Measurements from ENCODE around the gene HLA-DQA1.
"Not testable (repeated sequence)": the region's sequence is repeated elsewhere in the genome, so short reads cannot be mapped to it uniquely, and the experiment has no call there.

Gene HLA-DQA1

DNA sequence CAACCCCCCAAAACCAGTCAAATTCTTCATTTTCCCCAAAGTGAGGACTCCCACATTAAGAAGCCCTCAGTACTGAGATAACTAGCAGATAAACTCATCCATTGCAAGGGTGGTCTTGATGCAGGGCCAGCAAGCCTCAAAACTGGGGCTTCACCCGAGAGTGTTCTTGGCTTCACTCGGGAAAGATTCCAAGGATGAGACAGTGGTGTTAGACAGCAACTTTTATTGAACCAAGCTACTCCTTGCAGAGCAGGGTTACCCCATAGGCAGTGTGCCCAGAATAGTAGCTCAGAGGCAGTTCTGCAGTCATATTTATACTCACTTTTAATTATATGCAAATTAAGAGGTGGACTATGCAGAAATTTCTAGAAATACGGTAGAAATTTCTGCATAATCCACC, 15.8 kb upstream of the HLA-DQA1 start:
- DNase-seq (ENCODE audit: low read depth in 2 of 2, low spot score in 1 of 2) = no peak

DNA sequence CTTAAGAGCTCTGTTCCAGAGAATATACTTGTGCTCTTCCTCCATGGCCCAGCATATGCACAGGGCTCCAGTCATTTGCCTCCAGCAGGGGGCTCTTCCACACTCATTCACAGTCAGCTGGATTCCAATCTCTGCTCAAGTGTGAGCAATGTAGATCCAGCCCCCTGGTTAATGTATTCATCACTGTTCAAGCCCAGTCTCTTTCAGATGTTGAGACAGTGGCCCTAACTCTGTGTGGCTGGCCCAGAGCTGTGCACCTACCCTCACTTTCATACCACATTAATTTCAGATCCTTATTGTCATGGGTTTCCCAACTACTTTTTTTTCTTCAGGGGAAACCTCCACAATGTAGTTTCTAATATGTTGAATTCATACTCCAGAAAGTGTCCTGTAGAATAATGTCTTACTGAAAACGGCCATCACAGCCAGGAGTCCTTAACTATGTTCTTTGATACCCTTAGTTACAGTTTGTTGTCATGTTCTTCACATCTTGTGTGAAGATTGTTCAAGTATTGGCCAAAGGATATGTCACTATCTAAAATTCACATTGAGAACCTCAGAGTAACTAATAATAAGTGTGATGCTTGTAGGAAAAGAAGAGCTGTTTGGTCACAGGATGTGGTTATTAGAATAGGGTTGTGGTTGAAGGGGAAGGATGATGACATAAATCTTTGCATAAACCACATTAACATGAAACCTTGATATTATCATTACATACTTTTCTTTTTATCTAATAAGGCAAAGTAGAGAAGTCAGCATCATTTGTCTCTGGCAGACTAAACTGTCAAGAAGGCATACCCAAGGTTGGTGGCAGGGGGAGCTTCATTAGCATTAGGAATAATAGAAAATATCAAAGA, 14.4 kb upstream of the HLA-DQA1 start:
- no peak for DNase-seq (ENCODE audit: low read depth in 2 of 2, low spot score in 1 of 2)

DNA sequence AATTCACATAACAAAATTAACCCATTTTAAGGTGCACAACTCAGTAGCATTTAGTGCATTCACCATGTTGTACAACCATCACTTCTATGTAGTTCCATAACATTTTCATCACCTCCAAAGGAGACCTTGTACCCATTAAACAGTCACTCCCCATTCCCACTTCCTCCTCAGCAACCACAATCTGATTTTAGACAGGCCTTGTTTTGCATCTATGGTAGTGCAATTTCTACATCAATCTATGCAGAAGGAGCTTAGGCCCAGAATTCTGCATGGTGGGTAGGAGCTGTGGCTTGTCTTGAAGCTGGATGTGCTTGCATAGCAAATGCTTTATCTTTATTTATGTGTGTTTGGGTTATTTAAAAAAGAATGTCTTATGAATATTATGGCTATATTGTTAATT, 13.5 kb upstream of the HLA-DQA1 start:
- no peak for DNase-seq (ENCODE audit: low read depth in 2 of 2, low spot score in 1 of 2)

DNA sequence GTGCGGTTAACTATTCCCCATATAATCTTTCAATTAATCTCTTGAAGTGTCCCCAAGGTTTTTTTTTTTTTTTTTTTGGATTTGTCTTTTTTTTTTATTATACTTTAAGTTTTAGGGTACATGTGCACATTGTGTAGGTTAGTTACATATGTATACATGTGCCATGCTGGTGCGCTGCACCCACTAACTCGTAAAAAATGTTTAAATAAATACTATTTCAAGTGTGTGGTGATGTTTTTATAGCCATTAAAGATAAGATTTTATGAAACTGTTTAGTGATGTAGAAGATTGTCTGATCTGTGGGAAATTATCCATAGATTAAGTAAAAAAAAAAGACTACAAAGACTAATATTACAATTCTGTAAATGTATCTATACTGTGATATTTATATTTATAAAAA, 12.6 kb upstream of the HLA-DQA1 start:
- DNase-seq (ENCODE audit: low read depth in 2 of 2, low spot score in 1 of 2) = no peak

GRCh38 chr6:32625137-32625536, 12.1 kb upstream of the HLA-DQA1 start:
- DNase-seq (ENCODE audit: low read depth in 2 of 2, low spot score in 1 of 2) = no peak

GRCh38 chr6:32627249-32627648, 10.0 kb upstream of the HLA-DQA1 start:
- no peak for DNase-seq (ENCODE audit: low read depth in 2 of 2, low spot score in 1 of 2)

- no peak for DNase-seq (ENCODE audit: low read depth in 2 of 2, low spot score in 1 of 2)
Observed at GRCh38 chr6:32627831-32628230, 9.4 kb upstream of the HLA-DQA1 start.

DNA sequence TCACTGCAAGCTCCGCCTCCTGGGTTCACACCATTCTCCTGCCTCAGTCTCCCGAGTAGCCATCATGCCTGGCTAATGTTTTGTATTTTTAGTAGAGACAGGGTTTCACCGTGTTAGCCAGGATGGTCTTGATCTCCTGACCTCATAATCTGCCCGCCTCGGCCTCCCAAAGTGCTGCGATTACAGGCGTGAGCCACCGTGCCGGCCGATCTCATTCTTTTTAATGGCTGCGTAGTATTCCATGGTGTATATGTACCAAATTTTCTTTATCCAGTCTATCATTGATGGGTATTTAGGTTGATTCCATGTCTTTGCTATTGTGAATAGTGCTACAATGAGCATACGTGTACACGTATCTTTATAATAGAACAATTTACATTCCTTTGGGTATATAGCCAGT, 7.4 kb upstream of the HLA-DQA1 start:
- not testable (repeated sequence) for DNase-seq (ENCODE audit: low read depth in 2 of 2, low spot score in 1 of 2)

DNA sequence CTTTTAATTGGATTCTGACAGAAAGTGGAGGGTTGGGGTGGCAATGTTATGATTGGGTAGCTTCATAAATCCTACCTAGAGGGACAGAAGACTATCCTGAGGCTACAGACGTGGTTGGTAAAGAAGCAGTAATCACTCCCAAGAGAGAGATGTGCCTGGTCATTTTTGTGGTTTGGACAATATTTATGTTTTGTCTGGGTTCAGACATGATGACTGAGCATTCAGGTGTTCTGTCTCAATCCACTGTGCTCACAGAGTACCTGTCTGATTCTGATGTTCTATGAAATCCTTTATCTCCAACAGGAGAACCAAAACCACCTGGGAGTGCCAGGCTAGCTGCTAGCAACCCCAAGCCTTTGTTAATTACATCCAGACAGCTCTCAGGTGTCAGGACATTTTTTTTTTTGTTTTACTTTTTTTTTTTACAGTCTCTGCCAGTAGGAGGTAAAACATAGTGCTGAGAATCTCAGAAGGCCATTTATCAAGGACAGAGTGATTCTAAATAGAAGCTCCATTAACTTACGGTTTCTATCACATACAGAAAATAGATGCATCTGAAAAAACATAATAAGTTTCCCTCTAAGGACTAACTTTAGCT, 1.6 kb upstream of the HLA-DQA1 start:
- DNase-seq (ENCODE audit: low read depth in 2 of 2, low spot score in 1 of 2) = no peak

GRCh38 chr6:32637883-32638282, 677 bp downstream of the HLA-DQA1 start:
- no peak for DNase-seq (ENCODE audit: low read depth in 2 of 2, low spot score in 1 of 2)

- DNase-seq (ENCODE audit: low read depth in 2 of 2, low spot score in 1 of 2) = no peak
Observed at GRCh38 chr6:32638532-32639219, 1.5 kb downstream of the HLA-DQA1 start.

DNA sequence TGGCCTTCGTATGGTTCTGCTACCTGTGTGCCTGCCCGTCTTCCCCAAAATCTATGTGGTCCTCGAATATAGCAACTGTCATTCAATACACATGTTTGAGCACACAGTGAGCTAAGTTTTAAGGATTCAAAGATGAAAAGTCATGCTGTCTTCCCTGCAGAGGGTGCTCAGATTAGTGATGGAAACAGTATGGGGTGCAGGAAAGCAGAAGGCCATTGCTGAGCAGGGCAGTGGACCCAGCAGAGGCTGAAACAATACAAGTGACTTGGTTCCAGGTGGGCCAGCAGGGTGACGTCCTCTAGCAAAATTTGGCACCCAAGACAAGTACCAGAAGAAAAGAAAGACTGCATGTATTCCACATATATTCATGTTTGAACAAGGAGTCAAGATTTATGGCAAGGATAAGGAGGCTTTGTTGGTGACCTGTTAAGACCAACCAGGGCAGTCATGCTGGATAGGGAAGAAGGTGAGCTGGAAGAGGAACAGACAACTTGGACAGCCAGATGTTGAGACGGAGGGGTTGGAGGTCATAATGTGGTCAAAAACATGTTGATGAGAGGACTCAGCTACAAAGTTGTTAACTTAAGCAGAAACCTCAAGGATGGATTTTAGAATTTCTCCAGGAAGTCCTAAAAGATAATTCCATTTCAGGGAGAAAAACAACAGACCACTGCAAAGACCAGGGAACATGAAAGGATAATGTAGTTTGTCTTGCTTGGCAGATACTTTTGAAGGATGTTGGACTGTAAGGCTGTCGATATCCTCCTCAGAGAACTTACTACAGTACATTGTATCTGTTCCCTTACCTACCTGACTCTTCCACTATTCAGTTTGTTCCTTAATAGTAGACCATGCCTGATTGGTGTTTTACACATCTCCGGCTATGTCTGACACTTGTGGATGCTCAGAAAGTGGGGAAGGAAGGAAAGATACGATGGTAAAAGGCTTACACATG, 2.5 kb downstream of the HLA-DQA1 start:
- no peak for DNase-seq (ENCODE audit: low read depth in 2 of 2, low spot score in 1 of 2)

DNA sequence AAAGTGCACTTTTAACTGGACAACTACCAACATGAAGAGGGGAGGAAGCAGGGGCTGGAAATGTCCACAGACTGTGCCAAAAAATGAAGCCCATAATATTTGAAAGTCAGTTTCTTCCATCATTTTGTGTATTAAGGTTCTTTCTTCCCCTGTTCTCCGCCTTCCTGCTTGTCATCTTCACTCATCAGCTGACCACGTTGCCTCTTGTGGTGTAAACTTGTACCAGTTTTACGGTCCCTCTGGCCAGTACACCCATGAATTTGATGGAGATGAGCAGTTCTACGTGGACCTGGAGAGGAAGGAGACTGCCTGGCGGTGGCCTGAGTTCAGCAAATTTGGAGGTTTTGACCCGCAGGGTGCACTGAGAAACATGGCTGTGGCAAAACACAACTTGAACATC, 3.9 kb downstream of the HLA-DQA1 start:
- DNase-seq (ENCODE audit: low read depth in 2 of 2, low spot score in 1 of 2) = no peak

- DNase-seq (ENCODE audit: low read depth in 2 of 2, low spot score in 1 of 2) = not testable (repeated sequence)
Observed at GRCh38 chr6:32641785-32642719, 4.8 kb downstream of the HLA-DQA1 start.

DNA sequence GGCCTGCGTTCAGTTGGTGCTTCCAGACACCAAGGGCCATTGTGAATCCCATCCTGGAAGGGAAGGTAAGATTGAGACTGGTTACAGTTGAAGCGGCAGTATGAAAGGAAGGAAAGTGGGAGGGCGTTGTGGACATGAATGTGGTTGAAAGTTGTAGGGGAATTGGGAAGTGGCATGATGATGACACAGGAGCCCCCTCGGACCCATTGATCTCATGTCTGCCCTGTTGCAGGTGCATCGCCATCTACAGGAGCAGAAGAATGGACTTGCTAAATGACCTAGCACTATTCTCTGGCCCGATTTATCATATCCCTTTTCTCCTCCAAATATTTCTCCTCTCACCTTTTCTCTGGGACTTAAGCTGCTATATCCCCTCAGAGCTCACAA, 5.5 kb downstream of the HLA-DQA1 start:
- no peak for DNase-seq (ENCODE audit: low read depth in 2 of 2, low spot score in 1 of 2)

GRCh38 chr6:32643904-32644303, 6.7 kb downstream of the HLA-DQA1 start:
- DNase-seq (ENCODE audit: low read depth in 2 of 2, low spot score in 1 of 2) = no peak

- no peak for DNase-seq (ENCODE audit: low read depth in 2 of 2, low spot score in 1 of 2)
Observed at GRCh38 chr6:32645047-32645703, 8.0 kb downstream of the HLA-DQA1 start.

GRCh38 chr6:32655203-32655710, 18.1 kb downstream of the HLA-DQA1 start:
- no peak for DNase-seq (ENCODE audit: low read depth in 2 of 2, low spot score in 1 of 2)

DNA sequence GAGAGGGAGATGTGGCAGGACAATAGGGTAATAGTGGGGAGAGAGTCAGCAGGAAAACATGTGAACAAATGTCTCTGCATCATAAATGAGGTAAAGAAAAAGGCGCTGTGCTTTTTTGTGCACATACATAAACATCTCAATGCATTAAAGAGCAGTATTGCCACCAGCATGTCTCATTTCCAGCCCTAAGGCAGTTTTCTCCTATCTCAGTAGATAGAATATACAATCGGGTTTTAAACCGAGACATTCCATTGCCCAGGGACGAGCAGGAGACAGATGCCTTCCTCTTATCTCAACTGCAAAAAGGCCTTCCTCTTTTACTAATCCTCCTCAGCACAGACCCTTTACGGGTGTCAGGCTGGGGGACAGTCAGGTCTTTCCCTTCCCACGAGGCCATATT, 20.1 kb downstream of the HLA-DQA1 start:
- DNase-seq (ENCODE audit: low read depth in 2 of 2, low spot score in 1 of 2) = not testable (repeated sequence)
